SK-N-SH (cell line): ENCODE measurements around the gene WWC2.

Source experiments
- CTCF ChIP-seq: fragments of 200-600 bp; sonication (generic); IDR thresholded peaks from 2 replicates; pipeline ENCODE4 v1.6.1; 2017; ENCODE audit warnings: antibody characterized with exemption, mild to moderate bottlenecking, moderate library complexity
- ELF1 ChIP-seq: IDR thresholded peaks from 2 replicates; pipeline ENCODE4 v1.4.0; 2012
- EP300 ChIP-seq, 2 experiments: IDR thresholded peaks; 2 replicates each; pipeline versions ENCODE4 v1.4.0 to v1.6.1; 2012; ENCODE audit warnings: borderline replicate concordance in 1 of 2, low read depth in 1 of 2, low read length in 1 of 2
- EZH2phosphoT487 ChIP-seq: fragments of 200-600 bp; sonication (generic); IDR thresholded peaks from 2 replicates; pipeline ENCODE4 v1.6.1; 2017; ENCODE audit warnings: low read depth, mixed run types, mild to moderate bottlenecking, antibody characterized with exemption, moderate library complexity, borderline replicate concordance
- FOXJ3 ChIP-seq: sonication (generic); formaldehyde crosslinking; IDR thresholded peaks from 2 replicates; pipeline ENCODE4 v1.5.1; 2020; ENCODE audit warnings: mild to moderate bottlenecking, missing genetic modification reagents
- NFIC ChIP-seq: IDR thresholded peaks from 2 replicates; pipeline ENCODE4 v1.4.0; 2012; ENCODE audit warnings: borderline replicate concordance
- POLR2AphosphoS5 ChIP-seq: IDR thresholded peaks from 2 replicates; pipeline ENCODE4 v1.6.1; 2012; ENCODE audit warnings: low read depth, low read length
- RAD21 ChIP-seq: IDR thresholded peaks from 2 replicates; pipeline ENCODE4 v1.6.1; 2012; ENCODE audit warnings: mild to moderate bottlenecking, low read length
- SMC3 ChIP-seq: IDR thresholded peaks from 2 replicates; pipeline ENCODE4 v1.6.1; 2012; ENCODE audit warnings: low read depth, low read length, improper control_type of control experiment

- TF ChIP-seq CTCF (no peak), FOXJ3 (CRISPR knock-in tag) (no peak), NFIC (no peak), POLR2AphosphoS5 (no peak), EZH2phosphoT487 (no peak), EP300 (IDR thresholded peaks at IDR 0.05; ENCODE audit: borderline replicate concordance in 1 of 2, low read depth in 1 of 2, low read length in 1 of 2) (no peak), ELF1 (no peak), SMC3 (no peak), RAD21 (no peak)
These were observed 161.6 kb downstream of the WWC2 start for GRCh38 chr4:183260491-183261151.
